MCF 10A (cell line): Measurements from ENCODE around the gene GPBP1. TPM values are rescaled to one million over a fixed set of nuclear protein-coding genes. Genes with fewer than 3 reads are reported as not detected.
A peak's percentile ranks its signal among the peaks of the same experiment; 100 is the strongest.

Experiments
- BruUV-seq: library from RNA; stranded (reverse); fragments of 400-500 nt; replicated peaks from 2 replicates; lab custom pipeline; 2021; lab: Mats Ljungman, UMichigan
- CTCF ChIA-PET: fragments of 300-600 bp; sonication (Branson Sonifier 250); formaldehyde crosslinking; extraction: SDS; loops from one replicate; lab custom pipeline; 2021; ENCODE audit warnings: antibody characterized with exemption, inconsistent platforms; lab: Yijun Ruan, JAX
- POLR2A ChIA-PET: fragments of 300-600, 350-650 bp; sonication (Branson Sonifier 250); formaldehyde crosslinking; extraction: SDS; loops from one replicate; lab custom pipeline; 2020; ENCODE audit warnings: antibody characterized with exemption, inconsistent platforms; lab: Yijun Ruan, JAX
- DNase-seq: peaks from one replicate; pipeline ENCODE4 v3.0.0-alpha.2; 2018; ENCODE audit not compliant: unreplicated experiment
- H3K27ac Mint-ChIP-seq: one replicate; pipeline ENCODE4 v1.8.0; 2022; ENCODE audit warnings: mild to moderate bottlenecking, low read depth, mixed read lengths; ENCODE audit not compliant: unreplicated experiment
- H3K27me3 Mint-ChIP-seq: one replicate; pipeline ENCODE4 v1.8.0; 2022; ENCODE audit warnings: mixed read lengths; ENCODE audit not compliant: insufficient read depth, unreplicated experiment
- H3K36me3 Mint-ChIP-seq: one replicate; pipeline ENCODE4 v1.8.0; 2022; ENCODE audit warnings: mild to moderate bottlenecking, moderate library complexity, mixed read lengths; ENCODE audit not compliant: insufficient read depth, unreplicated experiment
- H3K4me1 Mint-ChIP-seq: one replicate; pipeline ENCODE4 v1.8.0; 2022; ENCODE audit warnings: mixed read lengths; ENCODE audit not compliant: insufficient read depth, unreplicated experiment
- H3K4me3 Mint-ChIP-seq: one replicate; pipeline ENCODE4 v1.8.0; 2022; ENCODE audit warnings: mild to moderate bottlenecking, moderate library complexity, mixed read lengths; ENCODE audit not compliant: unreplicated experiment
- H3K9me3 Mint-ChIP-seq: one replicate; pipeline ENCODE4 v1.8.0; 2022; ENCODE audit warnings: mixed read lengths; ENCODE audit not compliant: unreplicated experiment
- CTCF ChIP-seq: fragments of 200-600 bp; IDR thresholded peaks from one replicate; pipeline ENCODE4 v1.8.0; 2022; ENCODE audit warnings: antibody characterized with exemption, mild to moderate bottlenecking; ENCODE audit not compliant: unreplicated experiment
- intact Hi-C: fragments of 100-400 bp; cut with micrococcal nuclease; formaldehyde crosslinking; loops from 2 replicates; pipeline ENCODE4 v1.14.1; 2022
- total RNA-seq: library from RNA; stranded (reverse); gene quantifications from 2 replicates; pipeline ENCODE4 v1.2.3, GENCODE V29; 2022

Gene GPBP1
- total RNA-seq, 1 experiment from 2014 or later: 63.6 TPM

DNA sequence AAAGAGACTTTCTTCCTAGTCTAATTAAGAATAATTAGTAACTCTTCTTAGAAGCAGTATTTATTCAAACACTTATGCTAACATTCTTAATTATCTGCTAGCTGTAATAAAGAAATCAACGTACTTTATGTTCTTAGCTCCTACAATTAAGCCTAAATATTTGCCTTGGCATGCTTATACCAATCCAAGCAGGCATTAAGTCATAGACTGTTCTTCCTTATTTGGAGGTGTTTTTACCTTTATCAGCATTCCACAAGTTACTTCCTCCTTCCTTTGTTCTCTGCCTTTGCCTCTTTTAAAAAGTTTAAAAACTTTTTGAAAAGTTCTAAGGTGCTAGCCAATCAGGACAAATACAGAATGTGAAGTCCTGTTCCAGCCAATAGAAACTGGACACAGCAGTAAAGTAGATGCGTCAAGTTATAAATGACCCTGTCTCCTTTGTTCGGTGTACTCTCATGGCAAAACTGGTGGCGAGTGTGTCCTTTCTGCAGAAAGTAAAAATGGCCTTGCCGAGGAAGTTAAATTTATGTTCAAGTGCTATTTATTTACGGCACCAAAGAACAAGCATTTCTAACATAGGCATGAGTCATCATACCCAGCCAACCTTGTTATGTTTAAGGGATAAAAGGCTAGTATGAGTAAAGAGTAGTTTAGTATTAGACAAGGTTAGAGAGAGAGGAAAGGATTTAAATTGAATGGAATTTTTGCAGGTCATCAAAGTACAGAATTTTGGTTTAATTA is 58.6 kb downstream of the GPBP1 start:
- H3K36me3 Mint-ChIP-seq: peaks cover 71% of the 10 kb centered on the region
- H3K4me3 Mint-ChIP-seq: no peak overlapping the region
- no peaks in the 10 kb centered on the region for H3K27me3 Mint-ChIP-seq
- ChIA-PET CTCF (interaction anchor here (1.4 kb wide), 1 partner anchor 12 kb away, joined by 4 read pairs; no protein-coding TSS in a partner anchor), POLR2A (interaction anchor here (1.7 kb wide), 1 partner anchor 321 kb away, joined by 5 read pairs; no protein-coding TSS in a partner anchor)
- DNase-seq: peak; percentile 13
- H3K9me3 Mint-ChIP-seq: peaks cover 12% of the 10 kb centered on the region
- BruUV-seq: no TSS peak
- H3K27ac Mint-ChIP-seq: no peak overlapping the region
- peaks cover 6% of the 10 kb centered on the region for H3K4me1 Mint-ChIP-seq
- intact Hi-C loops: no loop called here
- no peak for TF ChIP-seq CTCF

- BruUV-seq: no TSS peak
- H3K36me3 Mint-ChIP-seq: peaks cover 60% of the 10 kb centered on the region
- no peaks in the 10 kb centered on the region for H3K4me1 Mint-ChIP-seq
- no peaks in the 10 kb centered on the region for H3K27me3 Mint-ChIP-seq
- no peak for DNase-seq
- POLR2A ChIA-PET: interaction anchor here (0.6 kb wide), 1 partner anchor 284 kb away, joined by 5 read pairs; no protein-coding TSS in a partner anchor
- no peaks in the 10 kb centered on the region for H3K9me3 Mint-ChIP-seq
- H3K27ac Mint-ChIP-seq: no peak overlapping the region
- no peak for TF ChIP-seq CTCF
- no peak overlapping the region for H3K4me3 Mint-ChIP-seq
- intact Hi-C loops: no loop called here
- CTCF ChIA-PET: interaction anchor here (0.7 kb wide), 1 partner anchor 328 kb away, joined by 4 read pairs; no protein-coding TSS in a partner anchor
These were observed 69.7 kb downstream of the GPBP1 start for GRCh38 chr5:57243286-57244137.

GRCh38 chr5:57244331-57244730 is 70.5 kb downstream of the GPBP1 start:
- H3K4me3 Mint-ChIP-seq: no peak overlapping the region

More at GRCh38 chr5:57244331-57244730, 70.5 kb downstream of the GPBP1 start:
- Mint-ChIP-seq H3K27ac (no peak overlapping the region), H3K9me3 (no peaks in the 10 kb centered on the region), H3K36me3 (peaks cover 62% of the 10 kb centered on the region), H3K4me1 (no peaks in the 10 kb centered on the region), H3K27me3 (no peaks in the 10 kb centered on the region)
- no peak for DNase-seq
- intact Hi-C loops: no loop called here
- no TSS peak for BruUV-seq
- TF ChIP-seq CTCF: no peak
- ChIA-PET CTCF (interaction anchor here (1.1 kb wide), 1 partner anchor 24 kb away, joined by 8 read pairs; no protein-coding TSS in a partner anchor), POLR2A (no interaction called here)
